SH-SY5Y (cell line): Measurements from ENCODE around the gene CPNE5.

Experiments used
- GATA2 ChIP-seq: IDR thresholded peaks from 2 replicates; pipeline ENCODE4 v1.6.1; 2011; ENCODE audit warnings: mild to moderate bottlenecking, low read depth, low read length
- GATA3 ChIP-seq: IDR thresholded peaks from 2 replicates; pipeline ENCODE4 v1.6.1; 2011; ENCODE audit warnings: low read depth, mild to moderate bottlenecking, low read length, moderate library complexity

DNA sequence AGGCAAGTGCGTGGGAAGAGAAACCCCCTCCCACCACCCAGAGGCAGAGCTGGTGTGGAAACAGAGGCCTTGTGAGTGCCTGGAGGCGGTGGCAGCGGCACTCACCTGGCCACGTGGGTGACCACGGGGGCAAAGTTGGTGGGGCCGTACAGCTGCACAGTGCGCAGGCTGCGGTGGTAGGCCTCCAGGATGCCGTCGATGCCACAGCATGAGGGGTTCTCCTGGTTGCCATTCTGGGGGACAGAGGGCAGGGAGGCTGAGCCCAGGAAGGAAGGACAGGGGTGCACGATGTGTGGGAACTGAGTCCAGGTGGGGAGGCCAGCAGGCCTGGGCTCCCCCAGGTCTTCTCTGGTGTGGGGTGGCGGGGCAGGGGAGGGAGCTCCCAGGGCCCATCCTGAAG lies 94.0 kb downstream of the CPNE5 start:
- TF ChIP-seq GATA2, result no peak
- no peak for TF ChIP-seq GATA3
